GM23338 (cell line): Measurements from ENCODE around the gene PPP1R7. TPM values are rescaled to one million over a fixed set of nuclear protein-coding genes. Genes with fewer than 3 reads are reported as not detected.

Experiments
- ATAC-seq: fragments of 200-7000 bp; cut with Tn5 transposase; 3 replicates; pipeline ENCODE4 v1.9.1; 2020
- DNase-seq: peaks from one replicate; pipeline ENCODE4 v3.0.0-alpha.2; 2015; ENCODE audit warnings: low spot score
- H2AFZ ChIP-seq: fragments of 200-600 bp; sonication (generic); 2 replicates; pipeline ENCODE4 v1.8.0; 2016; ENCODE audit warnings: antibody characterized with exemption, mild to moderate bottlenecking, moderate library complexity
- H3F3A ChIP-seq: fragments of 200-600 bp; sonication (generic); replicated peaks from 2 replicates; pipeline ENCODE4 v1.8.0; 2017; ENCODE audit warnings: antibody characterized with exemption, mixed run types, low read depth
- H3K27ac ChIP-seq: fragments of 200-600 bp; sonication (generic); 2 replicates; pipeline ENCODE4 v1.6.1; 2016; ENCODE audit warnings: low read depth
- H3K27me3 ChIP-seq: fragments of 200-600 bp; sonication (generic); 2 replicates; pipeline ENCODE4 v1.8.0; 2016; ENCODE audit warnings: mild to moderate bottlenecking, mixed run types, moderate library complexity; ENCODE audit not compliant: insufficient read depth
- H3K36me3 ChIP-seq: fragments of 200-600 bp; sonication (generic); 2 replicates; pipeline ENCODE4 v1.8.0; 2016; ENCODE audit warnings: mild to moderate bottlenecking; ENCODE audit not compliant: insufficient read depth
- H3K4me1 ChIP-seq: fragments of 200-600 bp; sonication (generic); 2 replicates; pipeline ENCODE4 v1.8.0; 2016; ENCODE audit warnings: mild to moderate bottlenecking, moderate library complexity; ENCODE audit not compliant: insufficient read depth
- H3K4me2 ChIP-seq: fragments of 200-600 bp; sonication (generic); 2 replicates; pipeline ENCODE4 v1.7.1; 2017; ENCODE audit warnings: mixed run types
- H3K4me3 ChIP-seq: fragments of 200-600 bp; sonication (generic); 2 replicates; pipeline ENCODE4 v1.6.1; 2016; ENCODE audit warnings: mixed run types
- H3K79me2 ChIP-seq: fragments of 200-600 bp; sonication (generic); replicated peaks from 2 replicates; pipeline ENCODE4 v1.8.0; 2017; ENCODE audit warnings: mild to moderate bottlenecking; ENCODE audit not compliant: insufficient read depth
- H3K9me2 ChIP-seq: fragments of 200-600 bp; sonication (generic); 2 replicates; pipeline ENCODE4 v1.8.0; 2017; ENCODE audit not compliant: insufficient read depth
- H4K20me1 ChIP-seq: fragments of 200-600 bp; sonication (generic); replicated peaks from 2 replicates; pipeline ENCODE4 v1.8.0; 2017; ENCODE audit warnings: mild to moderate bottlenecking; ENCODE audit not compliant: insufficient read depth
- H3K27ac Mint-ChIP-seq: 2 replicates; pipeline ENCODE4 v1.8.0; 2020; ENCODE audit warnings: inconsistent platforms, mild to moderate bottlenecking, moderate library complexity, mixed read lengths
- H3K27me3 Mint-ChIP-seq: 3 replicates; pipeline ENCODE4 v1.8.0; 2022; ENCODE audit warnings: low read depth, mild to moderate bottlenecking, moderate library complexity, mixed read lengths, inconsistent platforms; ENCODE audit not compliant: insufficient read depth, poor library complexity
- H3K36me3 Mint-ChIP-seq: 3 replicates; pipeline ENCODE4 v1.8.0; 2021; ENCODE audit warnings: low read depth, mild to moderate bottlenecking, inconsistent platforms, moderate library complexity, mixed read lengths
- H3K4me1 Mint-ChIP-seq: 3 replicates; pipeline ENCODE4 v1.8.0; 2020; ENCODE audit warnings: mild to moderate bottlenecking, inconsistent platforms, mixed read lengths
- H3K4me3 Mint-ChIP-seq: 3 replicates; pipeline ENCODE4 v1.8.0; 2021; ENCODE audit warnings: moderate library complexity, mild to moderate bottlenecking, inconsistent platforms, mixed read lengths
- H3K9me3 Mint-ChIP-seq: 3 replicates; pipeline ENCODE4 v1.8.0; 2020; ENCODE audit warnings: moderate library complexity, mild to moderate bottlenecking, inconsistent platforms, mixed read lengths
- CREB1 ChIP-seq: fragments of 250-450 bp; sonication (Bioruptor Pico); IDR thresholded peaks from 2 replicates; pipeline ENCODE4 v1.5.0; 2020; ENCODE audit warnings: low read depth, mild to moderate bottlenecking, moderate library complexity
- CTCF ChIP-seq, 2 experiments: fragments of 200-600 bp in 1 of 2; sonication (generic) in 1 of 2; conservative IDR thresholded peaks; 2 replicates each; pipeline versions ENCODE4 v1.5.1 to v1.6.1; 2016 to 2017; ENCODE audit warnings: antibody characterized with exemption in 2 of 2, low read depth in 2 of 2, mild to moderate bottlenecking in 2 of 2, moderate library complexity in 1 of 2
- EZH2 ChIP-seq: fragments of 200-600 bp; sonication (generic); IDR thresholded peaks from one replicate; pipeline ENCODE4 v1.8.0; 2017; ENCODE audit warnings: antibody characterized with exemption, mild to moderate bottlenecking, low read depth; ENCODE audit not compliant: unreplicated experiment
- NANOG ChIP-seq: IDR thresholded peaks from 2 replicates; pipeline ENCODE4 v1.6.1; 2016; ENCODE audit warnings: antibody characterized with exemption, borderline replicate concordance
- POLR2AphosphoS5 ChIP-seq: IDR thresholded peaks from 2 replicates; pipeline ENCODE4 v1.6.1; 2016; ENCODE audit warnings: antibody characterized with exemption, low read depth
- STAT1 ChIP-seq: IDR thresholded peaks from one replicate; pipeline ENCODE4 v1.6.1; 2016; ENCODE audit warnings: antibody characterized with exemption; ENCODE audit not compliant: unreplicated experiment
- ZNF114 ChIP-seq: fragments of 250-450 bp; sonication (Bioruptor Pico); IDR thresholded peaks from 2 replicates; pipeline ENCODE4 v1.5.0; 2020; ENCODE audit warnings: mild to moderate bottlenecking, moderate library complexity
- ZNF331 ChIP-seq: fragments of 250-450 bp; sonication (Bioruptor Pico); IDR thresholded peaks from 2 replicates; pipeline ENCODE4 v1.5.0; 2020; ENCODE audit warnings: low read depth, mild to moderate bottlenecking, moderate library complexity
- ZNF462 ChIP-seq: fragments of 250-450 bp; sonication (Bioruptor Pico); IDR thresholded peaks from 2 replicates; pipeline ENCODE4 v1.5.0; 2020; ENCODE audit warnings: mild to moderate bottlenecking, moderate library complexity
- polyA plus RNA-seq: library from polyadenylated mRNA; unstranded; fragments of >200 nt; fragmentation: Nextera tagmentation; extraction: Ambion mirVana; gene quantifications from 2 replicates; pipeline ENCODE4 v1.2.1, GENCODE V29; 2016
- total RNA-seq: library from RNA; depleted of rRNA; stranded (reverse); fragments of >200 nt; shearing (Covaris generic); gene quantifications from 2 replicates; pipeline ENCODE4 v1.2.3, GENCODE V29; 2014

Gene PPP1R7
- total and polyA plus RNA-seq, 2 experiments from 2014 or later: 48.2 to 94.3 TPM

GRCh38 chr2:241118737-241119505 lies 31.3 kb upstream of the PPP1R7 start:
- DNase-seq: no peak

GRCh38 chr2:241120440-241120839 lies 29.8 kb upstream of the PPP1R7 start:
- H3K4me1 ChIP-seq: no peaks in the 10 kb centered on the region
- ATAC-seq (no peak), DNase-seq (no peak)
- Mint-ChIP-seq H3K9me3 (no peaks in the 10 kb centered on the region), H3K36me3 (peaks cover 34% of the 10 kb centered on the region), H3K27me3 (peaks cover 1% of the 10 kb centered on the region), H3K27ac (no peak overlapping the region), H3K4me1 (no peaks in the 10 kb centered on the region), H3K4me3 (no peak overlapping the region)
- H3F3A ChIP-seq: no peaks in the 10 kb centered on the region
- no peaks in the 10 kb centered on the region for H3K27me3 ChIP-seq
- H3K36me3 ChIP-seq: peaks cover 12% of the 10 kb centered on the region
- H3K27ac ChIP-seq: no peak overlapping the region
- H3K79me2 ChIP-seq: no peaks in the 10 kb centered on the region
- no peak overlapping the region for H3K4me3 ChIP-seq
- H3K4me2 ChIP-seq: no peak overlapping the region
- TF ChIP-seq POLR2AphosphoS5 (no peak), ZNF331 (no peak), ZNF462 (CRISPR knock-in tag) (no peak), EZH2 (no peak)
- no peaks in the 10 kb centered on the region; the same call in none of the 2 replicates for H4K20me1 ChIP-seq
- H2AFZ ChIP-seq: no peak overlapping the region
- no peaks in the 10 kb centered on the region for H3K9me2 ChIP-seq

More at GRCh38 chr2:241118737-241119505, 31.3 kb upstream of the PPP1R7 start:
- H3K4me3 ChIP-seq: no peak overlapping the region
- Mint-ChIP-seq H3K27ac (no peak overlapping the region), H3K27me3 (peaks cover 1% of the 10 kb centered on the region), H3K9me3 (no peaks in the 10 kb centered on the region), H3K4me3 (no peak overlapping the region), H3K36me3 (peaks cover 37% of the 10 kb centered on the region), H3K4me1 (no peaks in the 10 kb centered on the region)
- no peaks in the 10 kb centered on the region for H3K27me3 ChIP-seq
- H2AFZ ChIP-seq: no peak overlapping the region
- H3K9me2 ChIP-seq: no peaks in the 10 kb centered on the region
- no peak for TF ChIP-seq ZNF114 (CRISPR knock-in tag)
- no peak for TF ChIP-seq CREB1 (CRISPR knock-in tag)
- TF ChIP-seq NANOG: no peak
- TF ChIP-seq ZNF331: no peak
- TF ChIP-seq POLR2AphosphoS5: no peak
- TF ChIP-seq STAT1: no peak
- no peak for TF ChIP-seq CTCF (conservative IDR thresholded peaks at IDR 0.05; ENCODE audit: low read depth in 2 of 2)
- H3K4me2 ChIP-seq: no peak overlapping the region
- no peaks in the 10 kb centered on the region for H3K79me2 ChIP-seq
- peaks cover 12% of the 10 kb centered on the region for H3K36me3 ChIP-seq
- H3F3A ChIP-seq: no peaks in the 10 kb centered on the region
- no peaks in the 10 kb centered on the region; the same call in none of the 2 replicates for H4K20me1 ChIP-seq
- H3K27ac ChIP-seq: no peak overlapping the region
- no peak for ATAC-seq
- H3K4me1 ChIP-seq: no peaks in the 10 kb centered on the region
